ENCODE data around the gene LNP1.
"Not testable (repeated sequence)": the region's sequence is repeated elsewhere in the genome, so short reads cannot be mapped to it uniquely, and the experiment has no call there.

Gene LNP1

GRCh38 chr3:100477851-100478360 lies 76.6 kb downstream of the LNP1 start:
- DNase-seq (ENCODE audit: low read depth, low spot score) = not testable (repeated sequence)

GRCh38 chr3:100478521-100478920 lies 77.2 kb downstream of the LNP1 start:
- DNase-seq (ENCODE audit: low read depth, low spot score) = not testable (repeated sequence)

GRCh38 chr3:100480081-100480480 lies 78.7 kb downstream of the LNP1 start:
- DNase-seq (ENCODE audit: low read depth, low spot score) = no peak

GRCh38 chr3:100482176-100482575 lies 80.8 kb downstream of the LNP1 start:
- no peak for DNase-seq (ENCODE audit: low read depth, low spot score)

- DNase-seq (ENCODE audit: low read depth, low spot score) = no peak
These were observed 82.2 kb downstream of the LNP1 start for GRCh38 chr3:100483529-100483928.

DNA sequence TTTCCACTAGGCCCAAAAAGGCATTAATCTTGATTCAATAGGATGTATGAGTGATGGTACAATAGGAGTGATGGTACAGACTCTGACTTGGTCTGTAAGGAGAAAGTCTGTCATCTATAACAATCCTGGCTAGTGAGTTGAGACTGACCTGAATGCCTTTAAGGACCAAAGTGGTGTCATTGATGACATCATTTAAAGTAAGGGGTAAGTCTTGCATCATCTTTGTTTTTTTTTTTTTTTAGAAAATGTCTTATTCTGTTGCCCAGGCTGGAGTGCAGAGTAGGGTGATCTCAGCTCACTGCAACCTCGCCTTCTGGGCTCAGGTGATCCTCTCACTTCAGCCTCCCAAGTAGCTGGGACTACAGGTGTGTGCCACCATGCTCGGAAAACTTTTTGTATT lies 85.5 kb downstream of the LNP1 start:
- no peak for DNase-seq (ENCODE audit: low read depth, low spot score)

DNA sequence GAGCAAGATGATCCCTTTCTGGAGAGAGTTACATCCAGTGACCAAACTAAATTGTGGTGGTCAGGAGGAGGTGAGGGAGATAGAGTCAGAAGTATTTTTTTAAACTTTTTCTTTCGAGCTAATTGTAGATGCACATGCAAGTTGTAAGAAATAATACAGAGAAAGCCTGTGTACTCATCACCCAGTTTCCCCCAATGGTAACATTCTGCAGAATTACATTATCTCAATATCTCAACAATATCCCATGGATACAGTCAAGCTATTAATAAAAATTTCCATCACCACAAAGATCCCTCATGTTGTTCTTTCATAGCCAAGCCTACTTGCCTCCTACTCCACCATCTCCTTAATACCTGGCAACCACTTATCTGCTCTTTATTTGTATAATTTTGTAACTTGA lies 87.8 kb downstream of the LNP1 start:
- no peak for DNase-seq (ENCODE audit: low read depth, low spot score)

- DNase-seq (ENCODE audit: low read depth, low spot score) = peak; percentile 98
These were observed 91.0 kb downstream of the LNP1 start, which contains the start of gene TMEM45A for GRCh38 chr3:100492059-100493006. TSS of gene TMEM45A (plus strand) at chr3:100492619. CDS start at chr3:100555212, 62,593 bp downstream.

DNA sequence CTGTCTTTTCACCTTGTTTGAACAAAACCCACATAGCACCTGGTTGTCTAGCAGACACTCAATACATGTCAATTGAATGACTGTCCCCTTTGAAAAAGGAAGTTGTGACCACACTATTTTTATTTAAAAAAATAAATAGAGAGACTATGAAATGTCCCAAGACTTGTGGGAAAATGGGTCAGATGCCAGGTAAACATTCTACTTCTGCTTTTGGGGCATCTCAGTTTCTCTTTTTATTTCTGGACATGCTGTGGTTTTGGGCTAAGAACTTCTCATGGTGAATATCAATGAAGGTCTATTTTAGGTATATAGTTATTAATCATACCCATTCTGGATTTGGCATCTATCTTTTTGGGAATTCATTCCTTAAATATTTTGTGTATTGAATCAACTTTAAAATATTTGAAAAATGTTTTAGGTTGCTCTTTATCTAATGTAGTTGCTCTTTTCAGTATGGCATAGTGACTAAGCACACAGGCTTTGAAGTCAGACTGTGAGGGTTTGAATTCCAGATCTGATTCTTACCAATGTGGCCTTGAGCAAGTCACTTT lies 95.4 kb downstream of the LNP1 start:
- DNase-seq (ENCODE audit: low read depth, low spot score) = peak; percentile 57

- no peak for DNase-seq (ENCODE audit: low read depth, low spot score)
These were observed 98.3 kb downstream of the LNP1 start for GRCh38 chr3:100499651-100500050.

DNA sequence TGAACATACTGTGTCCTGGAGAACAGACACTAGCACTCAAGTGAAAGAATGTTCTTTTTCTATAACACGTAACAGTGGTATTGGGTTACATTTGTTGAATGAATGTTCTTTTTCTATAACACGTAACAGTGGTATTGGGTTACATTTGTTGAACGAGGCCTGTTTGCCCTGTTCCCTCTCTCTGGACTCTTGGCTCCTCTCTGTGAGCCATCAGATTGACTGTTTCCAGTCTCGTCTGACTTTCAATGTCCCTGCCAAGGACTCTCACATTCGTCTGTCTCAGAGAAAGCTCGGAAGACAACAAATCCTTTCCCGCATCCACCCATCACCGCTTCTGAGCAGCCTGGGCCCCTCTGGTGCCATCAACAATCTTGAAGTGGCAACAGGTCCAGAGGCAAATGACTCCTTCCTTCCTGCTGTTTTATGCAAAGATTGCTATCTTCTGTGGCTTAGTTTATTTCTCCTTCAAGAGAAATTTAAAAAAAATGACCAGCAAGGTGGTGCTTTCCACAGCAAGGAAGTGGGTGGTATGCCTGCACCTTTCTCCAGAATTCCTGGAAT lies 99.1 kb downstream of the LNP1 start:
- no peak for DNase-seq (ENCODE audit: low read depth, low spot score)

DNA sequence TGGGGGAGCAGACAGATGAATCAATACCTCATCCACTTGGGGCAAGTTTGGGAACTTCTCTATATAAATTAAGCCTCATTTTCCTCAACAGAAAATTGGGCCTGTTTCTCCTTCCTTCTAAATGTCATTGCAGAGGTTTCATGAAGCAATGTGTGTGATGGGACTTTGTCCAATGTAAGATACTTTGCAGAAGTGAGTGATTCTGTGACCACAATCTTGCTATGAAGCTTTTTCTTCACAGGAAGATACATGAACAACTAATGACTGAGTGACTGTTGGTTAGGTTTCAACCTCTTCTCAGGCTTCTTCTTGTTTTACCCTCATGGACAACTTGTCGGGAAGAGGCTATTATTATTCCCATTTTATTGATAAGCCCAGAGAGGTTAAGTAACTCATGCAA lies 102.1 kb downstream of the LNP1 start:
- DNase-seq (ENCODE audit: low read depth, low spot score) = no peak

Measured in astrocyte of the hippocampus (primary cell).